GM19238 (cell line): ENCODE data around the gene TAF1A.
"Not testable (repeated sequence)": the region's sequence is repeated elsewhere in the genome, so short reads cannot be mapped to it uniquely, and the experiment has no call there.

Experiments
- DNase-seq: peaks from one replicate; pipeline ENCODE4 v3.0.0; 2011; ENCODE audit warnings: low spot score; ENCODE audit not compliant: insufficient read length

Gene TAF1A

GRCh38 chr1:222589462-222590302, at the start of gene TAF1A:
Gene TAF1A (minus strand): TSS chr1:222589933.
- DNase-seq: peak; percentile 66

GRCh38 chr1:222634180-222635013, 44.7 kb upstream of the TAF1A start:
- DNase-seq: no peak

GRCh38 chr1:222632749-222633148, 43.0 kb upstream of the TAF1A start:
- no peak for DNase-seq

- no peak for DNase-seq
Measured at GRCh38 chr1:222631611-222632208, 42.0 kb upstream of the TAF1A start.

GRCh38 chr1:222629921-222630535, 40.3 kb upstream of the TAF1A start:
- no peak for DNase-seq

- DNase-seq: no peak
Measured at GRCh38 chr1:222627232-222627631, 37.5 kb upstream of the TAF1A start.

GRCh38 chr1:222624214-222624613, 34.5 kb upstream of the TAF1A start:
- no peak for DNase-seq

- DNase-seq: no peak
Measured at GRCh38 chr1:222623458-222623857, 33.7 kb upstream of the TAF1A start.

GRCh38 chr1:222622765-222623164, 33.0 kb upstream of the TAF1A start:
- DNase-seq: no peak

GRCh38 chr1:222620566-222620965, 30.8 kb upstream of the TAF1A start:
- no peak for DNase-seq

GRCh38 chr1:222618880-222619596, 29.3 kb upstream of the TAF1A start:
- no peak for DNase-seq

GRCh38 chr1:222618001-222618879, 28.5 kb upstream of the TAF1A start, which contains the start of gene MIA3:
Gene MIA3 (plus strand): TSS chr1:222618097. CDS start chr1:222618111, 14 bp downstream.
- DNase-seq: peak; percentile 83

- peak; percentile 79 for DNase-seq
Measured at GRCh38 chr1:222617367-222617951, 27.7 kb upstream of the TAF1A start.

GRCh38 chr1:222616525-222616924, 26.8 kb upstream of the TAF1A start:
- DNase-seq: no peak

GRCh38 chr1:222613627-222614026, 23.9 kb upstream of the TAF1A start:
- no peak for DNase-seq

- DNase-seq: no peak
Measured at GRCh38 chr1:222610728-222611127, 21.0 kb upstream of the TAF1A start.

GRCh38 chr1:222609111-222609510, 19.4 kb upstream of the TAF1A start:
- not testable (repeated sequence) for DNase-seq

- no peak for DNase-seq
Measured at GRCh38 chr1:222606757-222607156, 17.0 kb upstream of the TAF1A start.

GRCh38 chr1:222601257-222601656, 11.5 kb upstream of the TAF1A start:
- no peak for DNase-seq
